PC-3 (cell line): Measurements from ENCODE around the gene SRSF12. TPM values are rescaled to one million over a fixed set of nuclear protein-coding genes. Genes with fewer than 3 reads are reported as not detected.

ENCODE experiments used
- ATAC-seq: fragments of 200-7000 bp; cut with Tn5 transposase; 2 replicates; pipeline ENCODE4 v1.9.1; 2020; ENCODE audit warnings: mild to moderate bottlenecking, moderate library complexity
- BruUV-seq: library from RNA; stranded (reverse); fragments of 400-500 nt; replicated peaks from 2 replicates; lab custom pipeline; 2021; lab: Mats Ljungman, UMichigan
- CTCF ChIA-PET: fragments of 300-600 bp; sonication (Branson Sonifier 250); formaldehyde crosslinking; loops from one replicate; lab custom pipeline; 2022; ENCODE audit warnings: antibody characterized with exemption; lab: Charles Lee
- POLR2A ChIA-PET: fragments of 300-600 bp; sonication (Branson Sonifier 250); formaldehyde crosslinking; loops from one replicate; lab custom pipeline; 2022; ENCODE audit warnings: antibody characterized with exemption; ENCODE audit not compliant: unreplicated experiment; lab: Charles Lee
- DNase-seq: peaks from one replicate; pipeline ENCODE4 v3.0.0-alpha.2; 2015
- H2AFZ ChIP-seq: fragments of 300-600 bp; sonication (generic); 2 replicates; pipeline ENCODE4 v1.6.0; 2016; ENCODE audit warnings: antibody characterized with exemption, low read length
- H3F3A ChIP-seq: fragments of 300-600 bp; sonication (generic); one replicate; pipeline ENCODE4 v1.6.0; 2017; ENCODE audit warnings: antibody characterized with exemption, low read length, control low read depth, mild to moderate bottlenecking; ENCODE audit not compliant: unreplicated experiment
- H3K27ac ChIP-seq: fragments of 300-600 bp; sonication (generic); 2 replicates; pipeline ENCODE4 v1.5.1; 2016; ENCODE audit warnings: mild to moderate bottlenecking, low read length
- H3K27me3 ChIP-seq: fragments of 300-600 bp; sonication (generic); 2 replicates; pipeline ENCODE4 v1.6.1; 2016; ENCODE audit warnings: low read length, mixed read lengths
- H3K36me3 ChIP-seq: fragments of 300-600 bp; sonication (generic); 2 replicates; pipeline ENCODE4 v1.6.1; 2016; ENCODE audit warnings: low read depth, mixed run types, low read length, mixed read lengths
- H3K4me1 ChIP-seq: fragments of 300-600 bp; sonication (generic); 2 replicates; pipeline ENCODE4 v1.5.1; 2016; ENCODE audit warnings: low read length; ENCODE audit not compliant: insufficient read depth
- H3K4me2 ChIP-seq: fragments of 300-600 bp; sonication (generic); 2 replicates; pipeline ENCODE4 v1.6.0; 2016; ENCODE audit warnings: low read length
- H3K4me3 ChIP-seq: fragments of 300-600 bp; sonication (generic); 2 replicates; pipeline ENCODE4 v1.5.1; 2016; ENCODE audit warnings: mild to moderate bottlenecking, low read length, mixed read lengths
- H3K79me2 ChIP-seq: fragments of 300-600 bp; sonication (generic); 2 replicates; pipeline ENCODE4 v1.6.1; 2017; ENCODE audit warnings: low read length, mixed read lengths
- H3K9ac ChIP-seq: fragments of 300-600 bp; sonication (generic); 2 replicates; pipeline ENCODE4 v1.6.0; 2016; ENCODE audit warnings: mild to moderate bottlenecking, low read length
- H3K9me2 ChIP-seq: fragments of 300-600 bp; sonication (generic); replicated peaks from 2 replicates; pipeline ENCODE4 v1.6.1; 2016; ENCODE audit warnings: mixed run types, low read length, mixed read lengths
- H3K9me3 ChIP-seq: fragments of 300-600 bp; sonication (generic); 2 replicates; pipeline ENCODE4 v1.6.1; 2016; ENCODE audit warnings: low read length, mixed read lengths
- H4K20me1 ChIP-seq: fragments of 300-600 bp; sonication (generic); 2 replicates; pipeline ENCODE4 v1.6.1; 2016; ENCODE audit warnings: low read length, mixed read lengths
- EZH2 ChIP-seq: fragments of 300-600 bp; sonication (generic); IDR thresholded peaks from one replicate; pipeline ENCODE4 v1.6.1; 2017; ENCODE audit warnings: antibody characterized with exemption, mild to moderate bottlenecking, low read length; ENCODE audit not compliant: unreplicated experiment
- EZH2phosphoT487 ChIP-seq: fragments of 300-600 bp; sonication (generic); IDR thresholded peaks from 2 replicates; pipeline ENCODE4 v1.6.1; 2018; ENCODE audit warnings: mild to moderate bottlenecking, antibody characterized with exemption, low read length, borderline replicate concordance
- intact Hi-C: fragments of 100-400 bp; cut with micrococcal nuclease; formaldehyde crosslinking; loops from 2 replicates; pipeline ENCODE4 v1.9.0; 2023
- total RNA-seq: library from RNA; depleted of rRNA; stranded (reverse); fragments of >200 nt; gene quantifications from 2 replicates; pipeline ENCODE4 v1.2.3, GENCODE V29; 2014
- TF ChIP-seq, protein P1 (sequence below): fragments of 300-600 bp; sonication (generic); conservative IDR thresholded peaks from 2 replicates; pipeline ENCODE4 v1.5.1; 2017; ENCODE audit warnings: antibody characterized with exemption, low read depth, mild to moderate bottlenecking, low read length

Gene SRSF12
- total RNA-seq, 1 experiment from 2014 or later: not detected

DNA sequence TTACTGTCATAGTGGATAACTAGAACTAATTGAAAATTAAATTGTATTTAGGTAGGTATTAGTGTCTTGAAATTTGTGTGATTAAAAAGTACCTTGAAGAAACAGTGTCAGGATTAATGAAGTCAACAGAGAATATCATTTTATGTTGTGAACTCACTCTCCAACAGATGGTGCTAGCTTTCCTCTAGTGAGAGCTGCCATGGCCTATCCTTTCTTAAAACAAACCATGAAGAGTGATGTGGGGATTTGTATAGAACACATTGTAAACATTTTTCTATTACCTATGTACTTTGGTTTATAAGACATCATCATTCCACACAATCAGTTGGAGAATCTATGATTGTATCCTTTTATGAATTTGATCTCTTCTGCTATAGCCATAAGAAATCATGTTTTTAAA lies 4.8 kb upstream of the SRSF12 start:
- TF ChIP-seq EZH2: no peak
- TF ChIP-seq, protein P1, sequence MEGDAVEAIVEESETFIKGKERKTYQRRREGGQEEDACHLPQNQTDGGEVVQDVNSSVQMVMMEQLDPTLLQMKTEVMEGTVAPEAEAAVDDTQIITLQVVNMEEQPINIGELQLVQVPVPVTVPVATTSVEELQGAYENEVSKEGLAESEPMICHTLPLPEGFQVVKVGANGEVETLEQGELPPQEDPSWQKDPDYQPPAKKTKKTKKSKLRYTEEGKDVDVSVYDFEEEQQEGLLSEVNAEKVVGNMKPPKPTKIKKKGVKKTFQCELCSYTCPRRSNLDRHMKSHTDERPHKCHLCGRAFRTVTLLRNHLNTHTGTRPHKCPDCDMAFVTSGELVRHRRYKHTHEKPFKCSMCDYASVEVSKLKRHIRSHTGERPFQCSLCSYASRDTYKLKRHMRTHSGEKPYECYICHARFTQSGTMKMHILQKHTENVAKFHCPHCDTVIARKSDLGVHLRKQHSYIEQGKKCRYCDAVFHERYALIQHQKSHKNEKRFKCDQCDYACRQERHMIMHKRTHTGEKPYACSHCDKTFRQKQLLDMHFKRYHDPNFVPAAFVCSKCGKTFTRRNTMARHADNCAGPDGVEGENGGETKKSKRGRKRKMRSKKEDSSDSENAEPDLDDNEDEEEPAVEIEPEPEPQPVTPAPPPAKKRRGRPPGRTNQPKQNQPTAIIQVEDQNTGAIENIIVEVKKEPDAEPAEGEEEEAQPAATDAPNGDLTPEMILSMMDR: peak; percentile 71
- POLR2A ChIA-PET: no interaction called here
- CTCF ChIA-PET: interaction anchor here (0.5 to 1.5 kb wide), 2 partner anchors 43 to 120 kb away, joined by 3 to 9 read pairs; no protein-coding TSS in a partner anchor

DNA sequence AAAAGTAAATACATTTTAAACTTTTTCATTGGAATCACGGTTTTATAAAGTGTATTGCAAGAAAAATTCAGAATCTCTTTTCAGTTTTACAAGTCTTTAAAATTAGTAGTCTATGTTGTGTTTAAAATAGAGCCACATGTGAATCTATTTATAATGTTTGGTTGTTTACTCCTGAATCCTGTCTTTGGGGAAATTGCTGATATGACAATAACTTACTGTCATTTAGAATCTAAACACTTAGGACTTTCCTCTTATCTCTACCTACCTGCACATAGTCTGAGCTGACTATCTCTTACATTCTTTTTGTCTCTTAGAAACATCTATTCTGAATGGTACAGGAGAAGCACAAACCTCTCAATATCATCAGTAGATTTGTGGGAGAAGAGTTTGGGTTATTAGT lies 4.1 kb upstream of the SRSF12 start:
- CTCF ChIA-PET: interaction anchor here (1.5 kb wide), 1 partner anchor 121 kb away, joined by 9 read pairs; no protein-coding TSS in a partner anchor
- Histone ChIP-seq H3K27ac (no peak overlapping the region), H3K4me3 (no peak overlapping the region), H4K20me1 (no peaks in the 10 kb centered on the region), H3F3A (no peaks in the 10 kb centered on the region), H3K4me1 (peaks cover 7% of the 10 kb centered on the region; the same call in 1 of the 2 replicates), H3K79me2 (no peaks in the 10 kb centered on the region), H3K27me3 (no peaks in the 10 kb centered on the region), H3K9me3 (no peaks in the 10 kb centered on the region), H2AFZ (no peak overlapping the region), H3K4me2 (no peak overlapping the region), H3K9me2 (no peaks in the 10 kb centered on the region), H3K36me3 (no peaks in the 10 kb centered on the region; the same call in 1 of the 2 replicates), H3K9ac (no peak overlapping the region)
- TF ChIP-seq EZH2 (no peak), EZH2phosphoT487 (no peak)
- TF ChIP-seq, protein P1: no peak
- no peak for DNase-seq
- POLR2A ChIA-PET: no interaction called here
- no TSS peak for BruUV-seq
- intact Hi-C loops: loop anchor here (1.0 kb wide), 3 partner anchors 120 to 247 kb away; no protein-coding TSS in a partner anchor
- no peak for ATAC-seq

More for the DNA sequence above, 4.8 kb upstream of the SRSF12 start:
- H3K4me3 ChIP-seq: no peak overlapping the region
- DNase-seq (peak; percentile 54), ATAC-seq (peak; percentile 65)
- H3K36me3 ChIP-seq: no peaks in the 10 kb centered on the region; the same call in 1 of the 2 replicates
- H3K4me2 ChIP-seq: no peak overlapping the region
- no peaks in the 10 kb centered on the region for H3K9me2 ChIP-seq
- H3K79me2 ChIP-seq: no peaks in the 10 kb centered on the region
- BruUV-seq: no TSS peak
- no peaks in the 10 kb centered on the region for H3K27me3 ChIP-seq
- H3F3A ChIP-seq: no peaks in the 10 kb centered on the region
- no peaks in the 10 kb centered on the region for H4K20me1 ChIP-seq
- H3K9me3 ChIP-seq: no peaks in the 10 kb centered on the region
- peaks cover 4% of the 10 kb centered on the region; the same call in 1 of the 2 replicates for H3K4me1 ChIP-seq
- H3K27ac ChIP-seq: no peak overlapping the region
- H2AFZ ChIP-seq: no peak overlapping the region
- H3K9ac ChIP-seq: no peak overlapping the region
- intact Hi-C loops: loop anchor here (1.0 kb wide), 3 partner anchors 120 to 247 kb away; no protein-coding TSS in a partner anchor

DNA sequence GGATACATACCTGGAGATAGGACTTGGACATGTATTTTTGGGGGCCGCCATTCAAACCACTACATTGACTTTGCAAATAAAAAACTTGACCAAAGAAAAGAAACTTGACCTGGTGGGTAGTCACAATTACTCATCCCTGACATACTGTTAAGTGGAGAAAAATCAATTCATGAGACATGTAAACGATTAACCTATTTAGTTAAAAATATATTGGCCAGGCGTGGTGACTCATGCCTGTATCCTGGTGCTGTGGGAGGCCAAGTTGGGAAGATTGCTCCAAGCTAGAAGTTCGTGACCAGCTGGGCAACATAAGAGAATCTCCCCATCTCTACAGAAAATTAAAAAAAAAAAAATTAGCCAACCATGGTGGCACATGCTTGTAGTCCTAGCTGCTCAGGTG lies 2.5 kb upstream of the SRSF12 start:
- Histone ChIP-seq H3K4me1 (peaks cover 9% of the 10 kb centered on the region; the same call in 1 of the 2 replicates), H3K9ac (no peak overlapping the region), H3K36me3 (no peaks in the 10 kb centered on the region; the same call in 1 of the 2 replicates), H4K20me1 (no peaks in the 10 kb centered on the region), H3K9me3 (no peaks in the 10 kb centered on the region), H3K9me2 (no peaks in the 10 kb centered on the region), H3K27ac (no peak overlapping the region), H2AFZ (no peak overlapping the region), H3F3A (no peaks in the 10 kb centered on the region), H3K4me3 (no peak overlapping the region), H3K79me2 (no peaks in the 10 kb centered on the region), H3K4me2 (no peak overlapping the region), H3K27me3 (no peaks in the 10 kb centered on the region)
- BruUV-seq: no TSS peak
- ATAC-seq (peak; percentile 54), DNase-seq (peak; percentile 66)
- CTCF ChIA-PET: no interaction called here
- no peak for TF ChIP-seq EZH2
- TF ChIP-seq, protein P1: no peak
- TF ChIP-seq EZH2phosphoT487: no peak
- POLR2A ChIA-PET: no interaction called here
- intact Hi-C loops: no loop called here
